OCI-LY3 (cell line): ENCODE measurements around the gene PPP4R3A.
"Not testable (repeated sequence)": the region's sequence is repeated elsewhere in the genome, so short reads cannot be mapped to it uniquely, and the experiment has no call there.

Experiments
- H2AFZ ChIP-seq: fragments of 200-600, 300-600 bp; shearing (Covaris generic); 2 replicates; pipeline ENCODE4 v1.6.0; 2014; ENCODE audit warnings: antibody characterized with exemption, low read depth, low read length
- H3K27ac ChIP-seq: fragments of 200-600, 300-600 bp; sonication (generic); 2 replicates; pipeline ENCODE4 v1.5.1; 2014; ENCODE audit warnings: mild to moderate bottlenecking, low read length, moderate library complexity, mixed read lengths
- H3K27me3 ChIP-seq: fragments of 200-600, 300-600 bp; sonication (generic); 2 replicates; pipeline ENCODE4 v1.6.1; 2014; ENCODE audit warnings: low read depth, low read length, mixed read lengths
- H3K36me3 ChIP-seq: fragments of 200-600, 300-600 bp; sonication (generic); replicated peaks from 2 replicates; pipeline ENCODE3; 2014; ENCODE audit warnings: low read depth, low read length, mixed read lengths
- H3K4me1 ChIP-seq: fragments of 300-600, 200-600 bp; sonication (generic); 2 replicates; pipeline ENCODE4 v1.6.1; 2014; ENCODE audit warnings: low read length, mixed read lengths
- H3K4me2 ChIP-seq: fragments of 200-600, 300-600 bp; sonication (generic); 2 replicates; pipeline ENCODE4 v1.6.1; 2014; ENCODE audit warnings: low read length, mixed read lengths
- H3K4me3 ChIP-seq: fragments of 300-600, 200-600 bp; sonication (generic); 2 replicates; pipeline ENCODE4 v1.5.1; 2014; ENCODE audit warnings: antibody characterized with exemption, mild to moderate bottlenecking, low read length, moderate library complexity
- H3K79me2 ChIP-seq: fragments of 300-600, 200-600 bp; shearing (Covaris generic); 2 replicates; pipeline ENCODE4 v1.6.1; 2014; ENCODE audit warnings: mild to moderate bottlenecking, low read length, mixed read lengths
- H3K9ac ChIP-seq: fragments of 300-600, 200-600 bp; shearing (Covaris generic); 2 replicates; pipeline ENCODE4 v1.6.0; 2014; ENCODE audit warnings: mild to moderate bottlenecking, low read length, moderate library complexity
- H3K9me3 ChIP-seq: fragments of 200-600, 300-600 bp; shearing (Covaris generic); 2 replicates; pipeline ENCODE4 v1.6.1; 2014; ENCODE audit warnings: low read length, mixed read lengths; ENCODE audit not compliant: insufficient read depth
- H4K20me1 ChIP-seq: fragments of 200-600, 300-600 bp; sonication (generic); 2 replicates; pipeline ENCODE4 v1.6.1; 2016; ENCODE audit warnings: low read length, mixed read lengths; ENCODE audit not compliant: insufficient read depth
- EZH2phosphoT487 ChIP-seq: fragments of 200-600 bp; shearing (Covaris generic); IDR thresholded peaks from 2 replicates; pipeline ENCODE4 v1.6.1; 2018; ENCODE audit warnings: antibody characterized with exemption, mixed run types, low read depth
- TF ChIP-seq, protein P1 (sequence below): fragments of 200-600, 300-600 bp; sonication (generic); IDR thresholded peaks from 2 replicates; pipeline ENCODE4 v1.5.1; 2014; ENCODE audit warnings: antibody characterized with exemption, low read length, low read depth

Gene PPP4R3A

DNA sequence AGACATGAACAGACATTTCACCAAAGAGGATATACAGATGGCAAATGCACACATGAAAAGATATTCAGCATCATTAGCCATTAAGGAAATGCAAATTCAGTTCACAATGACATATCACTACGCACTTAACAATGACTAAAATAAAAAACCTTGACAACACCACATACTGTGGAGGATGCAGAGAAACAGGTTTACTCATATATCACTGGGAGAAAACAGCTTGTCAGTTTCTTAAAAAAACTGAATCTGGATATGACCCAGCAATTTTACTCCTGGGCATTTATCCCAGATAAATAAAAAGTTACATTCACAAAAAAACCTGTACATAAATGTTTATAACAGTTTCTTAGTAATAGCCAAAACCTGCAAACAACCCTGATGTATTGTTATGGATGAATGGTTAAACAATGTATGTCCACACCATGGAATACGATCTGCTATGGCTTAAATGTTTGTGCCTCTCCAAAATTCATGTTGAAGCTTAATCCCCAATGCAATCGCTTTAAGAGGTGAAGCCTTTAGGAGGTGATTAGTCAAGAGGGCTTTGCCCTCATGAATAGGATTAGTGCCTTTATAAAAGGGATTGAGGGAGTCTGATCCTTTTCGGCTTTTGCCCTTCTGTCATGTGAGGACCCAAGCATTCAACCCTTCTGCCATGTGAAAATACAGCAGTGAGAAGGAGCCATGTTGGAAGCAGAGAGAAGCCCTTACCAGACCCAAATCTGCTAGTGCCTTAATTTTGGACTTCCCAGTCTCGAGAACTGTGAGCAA, 36.0 kb upstream of the PPP4R3A start:
- peaks cover 5% of the 10 kb centered on the region; the same call in 1 of the 2 replicates for H3K9me3 ChIP-seq
- H4K20me1 ChIP-seq = no peaks in the 10 kb centered on the region
- no peaks in the 10 kb centered on the region for H3K79me2 ChIP-seq
- no peak overlapping the region for H3K27ac ChIP-seq
- H3K27me3 ChIP-seq = no peaks in the 10 kb centered on the region; the same call in 1 of the 2 replicates
- H3K4me2 ChIP-seq = no peak overlapping the region
- TF ChIP-seq EZH2phosphoT487 = no peak
- TF ChIP-seq, protein P1, sequence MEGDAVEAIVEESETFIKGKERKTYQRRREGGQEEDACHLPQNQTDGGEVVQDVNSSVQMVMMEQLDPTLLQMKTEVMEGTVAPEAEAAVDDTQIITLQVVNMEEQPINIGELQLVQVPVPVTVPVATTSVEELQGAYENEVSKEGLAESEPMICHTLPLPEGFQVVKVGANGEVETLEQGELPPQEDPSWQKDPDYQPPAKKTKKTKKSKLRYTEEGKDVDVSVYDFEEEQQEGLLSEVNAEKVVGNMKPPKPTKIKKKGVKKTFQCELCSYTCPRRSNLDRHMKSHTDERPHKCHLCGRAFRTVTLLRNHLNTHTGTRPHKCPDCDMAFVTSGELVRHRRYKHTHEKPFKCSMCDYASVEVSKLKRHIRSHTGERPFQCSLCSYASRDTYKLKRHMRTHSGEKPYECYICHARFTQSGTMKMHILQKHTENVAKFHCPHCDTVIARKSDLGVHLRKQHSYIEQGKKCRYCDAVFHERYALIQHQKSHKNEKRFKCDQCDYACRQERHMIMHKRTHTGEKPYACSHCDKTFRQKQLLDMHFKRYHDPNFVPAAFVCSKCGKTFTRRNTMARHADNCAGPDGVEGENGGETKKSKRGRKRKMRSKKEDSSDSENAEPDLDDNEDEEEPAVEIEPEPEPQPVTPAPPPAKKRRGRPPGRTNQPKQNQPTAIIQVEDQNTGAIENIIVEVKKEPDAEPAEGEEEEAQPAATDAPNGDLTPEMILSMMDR = no peak
- H3K4me1 ChIP-seq = no peaks in the 10 kb centered on the region
- no peak overlapping the region for H3K9ac ChIP-seq
- no peak overlapping the region for H3K4me3 ChIP-seq
- no peaks in the 10 kb centered on the region for H3K36me3 ChIP-seq
- no peak overlapping the region for H2AFZ ChIP-seq

DNA sequence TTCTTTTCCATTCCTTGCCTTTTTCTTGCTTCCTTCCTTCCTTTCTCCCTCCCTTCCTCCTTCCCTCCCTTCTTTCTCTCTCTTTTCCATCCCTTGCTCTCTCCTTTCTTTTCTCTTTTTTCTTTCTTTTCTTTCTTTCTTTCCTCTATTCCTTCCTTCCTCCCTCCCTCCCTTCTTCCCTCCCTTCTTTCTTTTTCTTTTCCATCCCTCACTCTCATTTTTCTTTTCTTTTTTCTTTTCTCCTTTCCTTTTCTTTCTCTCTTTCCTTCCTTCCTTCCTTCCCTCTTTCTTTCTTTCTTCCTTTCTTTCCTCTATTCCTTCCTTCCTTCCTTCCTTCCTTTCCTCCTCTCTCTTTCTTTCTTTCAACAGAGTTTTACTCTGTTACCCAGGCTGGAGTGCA, 35.1 kb upstream of the PPP4R3A start:
- Histone ChIP-seq H2AFZ (no peak overlapping the region), H3K36me3 (no peaks in the 10 kb centered on the region), H3K4me1 (no peaks in the 10 kb centered on the region), H3K79me2 (no peaks in the 10 kb centered on the region), H3K9ac (no peak overlapping the region), H3K4me2 (no peak overlapping the region), H4K20me1 (no peaks in the 10 kb centered on the region), H3K27me3 (no peaks in the 10 kb centered on the region; the same call in 1 of the 2 replicates), H3K27ac (no peak overlapping the region), H3K9me3 (peaks cover 5% of the 10 kb centered on the region; the same call in 1 of the 2 replicates), H3K4me3 (no peak overlapping the region)
- TF ChIP-seq, protein P1 = no peak
- TF ChIP-seq EZH2phosphoT487 = no peak

DNA sequence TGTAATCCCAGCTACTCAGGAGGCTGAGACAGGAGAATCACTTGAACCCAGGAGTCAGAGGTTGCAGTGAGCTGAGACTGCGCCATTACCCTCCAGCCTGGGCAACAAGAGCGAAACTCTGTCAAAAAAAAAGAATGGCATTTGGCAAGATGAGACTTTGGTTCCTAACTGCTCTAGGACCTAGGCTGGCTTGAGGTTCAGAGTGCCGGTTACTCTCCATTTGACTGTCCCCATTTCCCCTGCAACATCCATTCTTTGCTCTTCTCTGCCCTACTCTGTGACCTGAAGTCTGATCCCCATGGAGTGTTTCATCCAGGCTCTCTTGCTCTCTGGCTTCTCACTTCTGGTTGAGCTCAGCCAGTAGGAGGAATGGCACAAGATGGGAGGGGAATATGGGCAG, 26.2 kb upstream of the PPP4R3A start:
- no peak overlapping the region for H3K4me3 ChIP-seq
- H2AFZ ChIP-seq = no peak overlapping the region
- no peaks in the 10 kb centered on the region for H3K79me2 ChIP-seq
- no peak overlapping the region for H3K9ac ChIP-seq
- no peak for TF ChIP-seq EZH2phosphoT487
- TF ChIP-seq, protein P1 = no peak
- no peaks in the 10 kb centered on the region for H3K36me3 ChIP-seq
- H3K9me3 ChIP-seq = no peaks in the 10 kb centered on the region
- no peak overlapping the region for H3K4me2 ChIP-seq
- H3K4me1 ChIP-seq = no peaks in the 10 kb centered on the region
- H3K27me3 ChIP-seq = no peaks in the 10 kb centered on the region
- H3K27ac ChIP-seq = no peak overlapping the region
- H4K20me1 ChIP-seq = no peaks in the 10 kb centered on the region

DNA sequence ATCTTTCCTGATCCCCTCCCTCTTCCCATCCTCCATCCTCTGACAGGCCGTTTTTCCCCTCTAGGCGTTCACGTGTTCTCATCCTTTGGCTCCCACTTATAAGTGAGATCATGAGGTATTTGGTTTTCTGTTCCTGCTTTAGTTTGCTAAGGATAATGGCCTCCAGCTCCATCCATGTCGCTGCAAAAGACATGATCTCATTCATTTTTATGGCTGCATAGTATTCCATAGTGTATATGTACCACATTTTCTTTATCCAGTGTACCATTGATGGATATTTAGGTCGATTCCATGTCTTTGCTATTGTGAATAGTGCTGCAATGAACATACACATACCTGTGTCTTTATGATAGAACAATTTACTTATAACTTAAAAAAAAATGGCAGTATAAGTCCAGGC, 23.9 kb upstream of the PPP4R3A start:
- H3K9ac ChIP-seq, H3K9me3 ChIP-seq, H3K27me3 ChIP-seq, H3K4me3 ChIP-seq, H3K4me2 ChIP-seq, H2AFZ ChIP-seq, H3K79me2 ChIP-seq, H3K4me1 ChIP-seq, H4K20me1 ChIP-seq, H3K27ac ChIP-seq, H3K36me3 ChIP-seq: not testable (repeated sequence)
